GM23338 (cell line): ENCODE measurements around the gene SPPL2C. TPM values are rescaled to one million over a fixed set of nuclear protein-coding genes. Genes with fewer than 3 reads are reported as not detected.

Source experiments
- ATAC-seq: fragments of 200-7000 bp; cut with Tn5 transposase; 3 replicates; pipeline ENCODE4 v1.9.1; 2020
- DNase-seq: peaks from one replicate; pipeline ENCODE4 v3.0.0-alpha.2; 2015; ENCODE audit warnings: low spot score
- H2AFZ ChIP-seq: fragments of 200-600 bp; sonication (generic); 2 replicates; pipeline ENCODE4 v1.8.0; 2016; ENCODE audit warnings: antibody characterized with exemption, mild to moderate bottlenecking, moderate library complexity
- H3F3A ChIP-seq: fragments of 200-600 bp; sonication (generic); replicated peaks from 2 replicates; pipeline ENCODE4 v1.8.0; 2017; ENCODE audit warnings: antibody characterized with exemption, mixed run types, low read depth
- H3K27ac ChIP-seq: fragments of 200-600 bp; sonication (generic); 2 replicates; pipeline ENCODE4 v1.6.1; 2016; ENCODE audit warnings: low read depth
- H3K27me3 ChIP-seq: fragments of 200-600 bp; sonication (generic); 2 replicates; pipeline ENCODE4 v1.8.0; 2016; ENCODE audit warnings: mild to moderate bottlenecking, mixed run types, moderate library complexity; ENCODE audit not compliant: insufficient read depth
- H3K36me3 ChIP-seq: fragments of 200-600 bp; sonication (generic); 2 replicates; pipeline ENCODE4 v1.8.0; 2016; ENCODE audit warnings: mild to moderate bottlenecking; ENCODE audit not compliant: insufficient read depth
- H3K4me1 ChIP-seq: fragments of 200-600 bp; sonication (generic); 2 replicates; pipeline ENCODE4 v1.8.0; 2016; ENCODE audit warnings: mild to moderate bottlenecking, moderate library complexity; ENCODE audit not compliant: insufficient read depth
- H3K4me2 ChIP-seq: fragments of 200-600 bp; sonication (generic); 2 replicates; pipeline ENCODE4 v1.7.1; 2017; ENCODE audit warnings: mixed run types
- H3K4me3 ChIP-seq: fragments of 200-600 bp; sonication (generic); 2 replicates; pipeline ENCODE4 v1.6.1; 2016; ENCODE audit warnings: mixed run types
- H3K79me2 ChIP-seq: fragments of 200-600 bp; sonication (generic); replicated peaks from 2 replicates; pipeline ENCODE4 v1.8.0; 2017; ENCODE audit warnings: mild to moderate bottlenecking; ENCODE audit not compliant: insufficient read depth
- H3K9me2 ChIP-seq: fragments of 200-600 bp; sonication (generic); 2 replicates; pipeline ENCODE4 v1.8.0; 2017; ENCODE audit not compliant: insufficient read depth
- H4K20me1 ChIP-seq: fragments of 200-600 bp; sonication (generic); replicated peaks from 2 replicates; pipeline ENCODE4 v1.8.0; 2017; ENCODE audit warnings: mild to moderate bottlenecking; ENCODE audit not compliant: insufficient read depth
- H3K27ac Mint-ChIP-seq: 2 replicates; pipeline ENCODE4 v1.8.0; 2020; ENCODE audit warnings: inconsistent platforms, mild to moderate bottlenecking, moderate library complexity, mixed read lengths
- H3K27me3 Mint-ChIP-seq: 3 replicates; pipeline ENCODE4 v1.8.0; 2022; ENCODE audit warnings: low read depth, mild to moderate bottlenecking, moderate library complexity, mixed read lengths, inconsistent platforms; ENCODE audit not compliant: insufficient read depth, poor library complexity
- H3K36me3 Mint-ChIP-seq: 3 replicates; pipeline ENCODE4 v1.8.0; 2021; ENCODE audit warnings: low read depth, mild to moderate bottlenecking, inconsistent platforms, moderate library complexity, mixed read lengths
- H3K4me1 Mint-ChIP-seq: 3 replicates; pipeline ENCODE4 v1.8.0; 2020; ENCODE audit warnings: mild to moderate bottlenecking, inconsistent platforms, mixed read lengths
- H3K4me3 Mint-ChIP-seq: 3 replicates; pipeline ENCODE4 v1.8.0; 2021; ENCODE audit warnings: moderate library complexity, mild to moderate bottlenecking, inconsistent platforms, mixed read lengths
- H3K9me3 Mint-ChIP-seq: 3 replicates; pipeline ENCODE4 v1.8.0; 2020; ENCODE audit warnings: moderate library complexity, mild to moderate bottlenecking, inconsistent platforms, mixed read lengths
- CREB1 ChIP-seq: fragments of 250-450 bp; sonication (Bioruptor Pico); IDR thresholded peaks from 2 replicates; pipeline ENCODE4 v1.5.0; 2020; ENCODE audit warnings: low read depth, mild to moderate bottlenecking, moderate library complexity
- CTCF ChIP-seq, 2 experiments: fragments of 200-600 bp in 1 of 2; sonication (generic) in 1 of 2; conservative IDR thresholded peaks; 2 replicates each; pipeline versions ENCODE4 v1.5.1 to v1.6.1; 2016 to 2017; ENCODE audit warnings: antibody characterized with exemption in 2 of 2, low read depth in 2 of 2, mild to moderate bottlenecking in 2 of 2, moderate library complexity in 1 of 2
- EZH2 ChIP-seq: fragments of 200-600 bp; sonication (generic); IDR thresholded peaks from one replicate; pipeline ENCODE4 v1.8.0; 2017; ENCODE audit warnings: antibody characterized with exemption, mild to moderate bottlenecking, low read depth; ENCODE audit not compliant: unreplicated experiment
- EZH2phosphoT487 ChIP-seq: fragments of 200-600 bp; sonication (generic); IDR thresholded peaks from one replicate; pipeline ENCODE4 v1.8.1; 2018; ENCODE audit warnings: antibody characterized with exemption; ENCODE audit not compliant: unreplicated experiment
- JUNB ChIP-seq: IDR thresholded peaks from one replicate; pipeline ENCODE4 v1.6.1; 2016; ENCODE audit warnings: antibody characterized with exemption; ENCODE audit not compliant: unreplicated experiment
- NANOG ChIP-seq: IDR thresholded peaks from 2 replicates; pipeline ENCODE4 v1.6.1; 2016; ENCODE audit warnings: antibody characterized with exemption, borderline replicate concordance
- POLR2AphosphoS5 ChIP-seq: IDR thresholded peaks from 2 replicates; pipeline ENCODE4 v1.6.1; 2016; ENCODE audit warnings: antibody characterized with exemption, low read depth
- REST ChIP-seq: IDR thresholded peaks from one replicate; pipeline ENCODE4 v1.6.1; 2018; ENCODE audit warnings: antibody characterized with exemption; ENCODE audit not compliant: unreplicated experiment
- ZNF114 ChIP-seq: fragments of 250-450 bp; sonication (Bioruptor Pico); IDR thresholded peaks from 2 replicates; pipeline ENCODE4 v1.5.0; 2020; ENCODE audit warnings: mild to moderate bottlenecking, moderate library complexity
- ZNF331 ChIP-seq: fragments of 250-450 bp; sonication (Bioruptor Pico); IDR thresholded peaks from 2 replicates; pipeline ENCODE4 v1.5.0; 2020; ENCODE audit warnings: low read depth, mild to moderate bottlenecking, moderate library complexity
- polyA plus RNA-seq: library from polyadenylated mRNA; unstranded; fragments of >200 nt; fragmentation: Nextera tagmentation; extraction: Ambion mirVana; gene quantifications from 2 replicates; pipeline ENCODE4 v1.2.1, GENCODE V29; 2016
- total RNA-seq: library from RNA; depleted of rRNA; stranded (reverse); fragments of >200 nt; shearing (Covaris generic); gene quantifications from 2 replicates; pipeline ENCODE4 v1.2.3, GENCODE V29; 2014
- TF ChIP-seq, protein P1 (sequence below): IDR thresholded peaks from 2 replicates; pipeline ENCODE4 v1.6.1; 2016; ENCODE audit warnings: antibody characterized with exemption

SPPL2C gene
- total and polyA plus RNA-seq, 2 experiments from 2014 or later = 0.14 TPM; not detected in 1

GRCh38 chr17:45849536-45849990 is 4.9 kb downstream of the SPPL2C start (continued):
- no peak for TF ChIP-seq REST
- TF ChIP-seq CTCF (conservative IDR thresholded peaks at IDR 0.05; ENCODE audit: low read depth in 2 of 2) = no peak
- TF ChIP-seq EZH2phosphoT487 = no peak
- no peak for TF ChIP-seq ZNF114 (CRISPR knock-in tag)

GRCh38 chr17:45850011-45850410 is 5.3 kb downstream of the SPPL2C start:
- ATAC-seq = no peak
- no peak overlapping the region for H3K27ac Mint-ChIP-seq
- TF ChIP-seq ZNF331 (CRISPR knock-in tag) (no peak), POLR2AphosphoS5 (no peak), CREB1 (no peak), REST (no peak), JUNB (no peak), EZH2 (no peak), NANOG (no peak)
- TF ChIP-seq, protein P1, sequence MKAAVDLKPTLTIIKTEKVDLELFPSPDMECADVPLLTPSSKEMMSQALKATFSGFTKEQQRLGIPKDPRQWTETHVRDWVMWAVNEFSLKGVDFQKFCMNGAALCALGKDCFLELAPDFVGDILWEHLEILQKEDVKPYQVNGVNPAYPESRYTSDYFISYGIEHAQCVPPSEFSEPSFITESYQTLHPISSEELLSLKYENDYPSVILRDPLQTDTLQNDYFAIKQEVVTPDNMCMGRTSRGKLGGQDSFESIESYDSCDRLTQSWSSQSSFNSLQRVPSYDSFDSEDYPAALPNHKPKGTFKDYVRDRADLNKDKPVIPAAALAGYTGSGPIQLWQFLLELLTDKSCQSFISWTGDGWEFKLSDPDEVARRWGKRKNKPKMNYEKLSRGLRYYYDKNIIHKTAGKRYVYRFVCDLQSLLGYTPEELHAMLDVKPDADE = no peak

More at GRCh38 chr17:45850011-45850410, 5.3 kb downstream of the SPPL2C start:
- Histone ChIP-seq H3K9me2 (no peaks in the 10 kb centered on the region), H3K4me1 (no peaks in the 10 kb centered on the region), H3K4me2 (no peak overlapping the region), H3K4me3 (no peak overlapping the region), H2AFZ (no peak overlapping the region), H3K36me3 (no peaks in the 10 kb centered on the region), H3K27ac (no peak overlapping the region), H4K20me1 (no peaks in the 10 kb centered on the region), H3K27me3 (no peaks in the 10 kb centered on the region), H3F3A (no peaks in the 10 kb centered on the region), H3K79me2 (no peaks in the 10 kb centered on the region)
- DNase-seq = no peak
- H3K4me3 Mint-ChIP-seq = no peak overlapping the region
- H3K27me3 Mint-ChIP-seq = peaks cover 21% of the 10 kb centered on the region
- no peaks in the 10 kb centered on the region for H3K36me3 Mint-ChIP-seq
- H3K4me1 Mint-ChIP-seq = no peaks in the 10 kb centered on the region
- 0 out of 3 replicates have a peak, but pooled peaks cover 5% of the 10 kb centered on the region for H3K9me3 Mint-ChIP-seq
